ENCODE data around the gene RPLP1. TPM values are rescaled to one million over a fixed set of nuclear protein-coding genes. Genes with fewer than 3 reads are reported as not detected.

RPLP1 gene
- polyA plus RNA-seq, 3 donors from 2014 or later, result 537 to 1,740 (median 1,337) TPM

GRCh38 chr15:69479971-69480370 is 27.4 kb downstream of the RPLP1 start:
- Mint-ChIP-seq H3K4me3 (no peak overlapping the region), H3K4me1 (peaks cover 38 to 52% of the 10 kb centered on the region in 2 donors), H3K27ac (peak overlapping the region in 1 of 6 donors; percentile 45), H3K27me3 (ENCODE audit: low read depth in 3 of 3) (peaks cover 0 to 8% (median 0%) of the 10 kb centered on the region in 3 donors), H3K36me3 (peaks cover 0 to 8% (median 3%) of the 10 kb centered on the region in 3 donors), H3K9me3 (peaks cover 0 to 4% (median 0%) of the 10 kb centered on the region in 6 donors)
- no peak for DNase-seq

- Mint-ChIP-seq H3K27me3 (ENCODE audit: low read depth in 3 of 3) (peaks cover 0 to 8% (median 0%) of the 10 kb centered on the region in 3 donors), H3K27ac (peak overlapping the region in 4 of 6 donors; percentile 45 to 71 (median 54)), H3K9me3 (peaks cover 0 to 4% (median 0%) of the 10 kb centered on the region in 6 donors), H3K4me3 (peak overlapping the region in 4 of 5 donors; percentile 7 to 56 (median 50)), H3K36me3 (peaks cover 0 to 8% (median 3%) of the 10 kb centered on the region in 3 donors), H3K4me1 (peaks cover 44 to 61% of the 10 kb centered on the region in 2 donors)
- DNase-seq, result no peak
Observed at GRCh38 chr15:69480932-69481331, 28.3 kb downstream of the RPLP1 start.

DNA sequence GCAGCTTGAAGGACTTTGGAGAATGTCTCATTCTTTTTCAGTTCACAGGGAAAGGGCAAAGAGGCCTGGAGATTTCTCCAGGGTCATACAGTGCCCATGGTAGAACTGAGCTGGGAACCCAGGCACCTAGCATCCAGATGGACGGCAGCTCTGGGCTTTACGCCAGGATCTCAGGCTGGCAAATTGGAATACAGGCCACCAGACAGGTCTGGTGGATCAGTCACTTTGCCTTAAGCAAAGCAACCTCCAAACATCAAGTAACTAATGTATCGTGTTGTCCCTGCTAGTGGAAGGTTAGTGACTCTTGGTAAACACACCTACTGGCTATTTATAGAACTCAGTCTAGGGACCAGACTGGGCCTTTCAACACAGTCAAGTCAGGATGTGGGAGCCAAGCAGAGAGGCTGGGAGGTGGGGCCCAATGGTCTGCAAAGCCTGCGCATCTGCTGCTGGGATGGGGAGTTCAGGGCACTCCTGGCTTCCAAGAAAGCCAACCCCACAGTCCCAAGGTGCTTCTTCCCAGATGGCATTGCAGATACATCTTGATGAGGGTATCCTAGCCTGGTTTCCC is 30.2 kb downstream of the RPLP1 start:
- no peak for DNase-seq
- Mint-ChIP-seq H3K9me3 (peaks cover 0 to 4% (median 0%) of the 10 kb centered on the region in 6 donors), H3K27ac (no peak overlapping the region), H3K27me3 (ENCODE audit: low read depth in 3 of 3) (peaks cover 0 to 7% (median 1%) of the 10 kb centered on the region in 3 donors), H3K4me1 (peaks cover 47 to 78% of the 10 kb centered on the region in 2 donors), H3K36me3 (peaks cover 0 to 8% (median 3%) of the 10 kb centered on the region in 3 donors), H3K4me3 (no peak overlapping the region)

DNA sequence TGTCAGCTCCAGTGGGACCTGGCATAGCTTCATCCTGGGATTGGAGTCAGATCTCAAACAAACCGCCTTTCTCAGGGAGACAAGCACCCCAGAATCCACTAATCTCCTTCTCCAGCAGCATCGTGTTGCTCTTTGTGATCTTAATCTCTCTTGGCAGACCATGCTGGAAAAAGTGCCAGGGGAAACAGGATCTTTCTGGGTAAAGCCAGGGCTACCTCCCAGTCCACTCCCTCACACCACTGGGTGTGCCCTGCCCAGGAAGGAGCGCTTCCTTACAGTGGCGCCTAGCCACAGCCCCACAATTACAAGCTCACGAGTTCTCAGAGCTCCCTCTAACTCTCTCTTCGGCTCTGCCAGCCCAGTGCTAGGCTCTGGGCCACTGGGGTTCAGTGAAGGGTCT is 32.2 kb downstream of the RPLP1 start:
- peaks cover 0 to 2% (median 0%) of the 10 kb centered on the region in 3 donors for H3K36me3 Mint-ChIP-seq
- no peak overlapping the region for H3K27ac Mint-ChIP-seq

DNA sequence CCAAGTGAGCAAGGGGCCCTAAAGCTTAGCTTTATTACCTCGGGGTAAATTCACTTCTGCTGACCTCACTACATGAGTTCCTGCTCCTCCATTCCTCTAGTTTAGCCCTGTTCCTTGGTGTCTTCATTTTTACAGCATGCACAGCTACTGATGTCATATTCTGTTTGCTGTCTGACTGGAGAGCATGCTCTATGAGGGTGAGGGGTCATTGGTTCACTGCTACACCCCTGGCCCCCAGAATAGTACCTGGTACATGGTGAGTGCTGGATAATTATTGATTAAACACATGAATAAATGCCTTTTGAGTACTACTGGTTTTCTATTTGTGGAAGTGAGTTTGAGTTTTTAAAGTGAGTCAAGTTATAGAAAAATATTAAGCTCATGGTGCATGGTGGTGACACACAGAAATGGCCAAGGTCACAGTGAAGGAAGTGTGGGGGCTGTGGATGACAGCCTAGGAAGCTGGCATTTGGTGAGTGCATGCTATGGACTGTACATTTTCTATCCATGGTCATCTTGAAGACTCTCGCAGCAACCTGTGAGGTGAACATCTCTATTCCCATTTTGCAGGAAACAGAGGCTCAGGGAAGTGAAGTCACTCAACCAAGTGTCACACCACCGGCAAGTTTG is 34.0 kb downstream of the RPLP1 start:
- H3K9me3 Mint-ChIP-seq, result no peaks in the 10 kb centered on the region
- H3K36me3 Mint-ChIP-seq, result no peaks in the 10 kb centered on the region
- H3K27ac Mint-ChIP-seq, result peak overlapping the region in 1 of 6 donors; percentile 13
- peaks cover 48 to 75% of the 10 kb centered on the region in 2 donors for H3K4me1 Mint-ChIP-seq
- no peak for DNase-seq
- no peak overlapping the region for H3K4me3 Mint-ChIP-seq
- peaks cover 5 to 6% (median 6%) of the 10 kb centered on the region in 3 donors for H3K27me3 Mint-ChIP-seq (ENCODE audit: low read depth in 3 of 3)

More for the DNA sequence above, 32.2 kb downstream of the RPLP1 start:
- DNase-seq, result no peak
- Mint-ChIP-seq H3K27me3 (ENCODE audit: low read depth in 3 of 3) (peaks cover 1 to 6% (median 5%) of the 10 kb centered on the region in 3 donors), H3K9me3 (no peaks in the 10 kb centered on the region), H3K4me3 (peak overlapping the region in 1 of 5 donors; percentile 40), H3K4me1 (peaks cover 50 to 76% of the 10 kb centered on the region in 2 donors)

DNA sequence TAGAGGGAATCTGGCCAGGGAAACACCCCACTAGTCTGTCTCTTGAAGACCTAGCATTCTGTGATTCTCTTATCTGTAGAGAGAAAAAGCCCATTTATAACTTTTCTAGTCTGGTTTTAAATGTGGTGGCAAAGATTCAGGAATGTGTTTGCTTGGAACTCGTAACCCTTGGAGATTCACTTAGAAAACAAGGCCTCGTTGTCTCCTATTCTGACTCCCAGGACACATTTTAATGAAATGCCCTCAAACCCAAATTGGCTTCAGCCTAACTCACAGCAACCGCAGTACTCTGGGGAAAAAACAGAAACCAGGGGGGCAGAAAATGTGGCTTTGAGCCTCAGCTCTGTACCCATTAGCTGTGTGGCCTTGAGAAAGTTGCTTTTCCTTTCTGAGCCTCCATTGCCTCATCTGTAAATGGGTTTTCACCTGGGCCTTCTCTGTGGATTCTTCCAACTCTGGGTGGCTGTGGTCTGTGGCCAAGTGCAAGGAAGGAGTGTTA is 36.5 kb downstream of the RPLP1 start:
- Mint-ChIP-seq H3K9me3 (no peaks in the 10 kb centered on the region), H3K27ac (peak overlapping the region in 5 of 6 donors; percentile 9 to 58 (median 45)), H3K36me3 (peaks cover 0 to 4% (median 0%) of the 10 kb centered on the region in 3 donors), H3K27me3 (ENCODE audit: low read depth in 3 of 3) (peaks cover 5 to 6% (median 6%) of the 10 kb centered on the region in 3 donors), H3K4me3 (peak overlapping the region; percentile 53 to 70 (median 63)), H3K4me1 (peaks cover 43 to 65% of the 10 kb centered on the region in 2 donors)
- DNase-seq, result peak; percentile 46 to 65 (median 48)

DNA sequence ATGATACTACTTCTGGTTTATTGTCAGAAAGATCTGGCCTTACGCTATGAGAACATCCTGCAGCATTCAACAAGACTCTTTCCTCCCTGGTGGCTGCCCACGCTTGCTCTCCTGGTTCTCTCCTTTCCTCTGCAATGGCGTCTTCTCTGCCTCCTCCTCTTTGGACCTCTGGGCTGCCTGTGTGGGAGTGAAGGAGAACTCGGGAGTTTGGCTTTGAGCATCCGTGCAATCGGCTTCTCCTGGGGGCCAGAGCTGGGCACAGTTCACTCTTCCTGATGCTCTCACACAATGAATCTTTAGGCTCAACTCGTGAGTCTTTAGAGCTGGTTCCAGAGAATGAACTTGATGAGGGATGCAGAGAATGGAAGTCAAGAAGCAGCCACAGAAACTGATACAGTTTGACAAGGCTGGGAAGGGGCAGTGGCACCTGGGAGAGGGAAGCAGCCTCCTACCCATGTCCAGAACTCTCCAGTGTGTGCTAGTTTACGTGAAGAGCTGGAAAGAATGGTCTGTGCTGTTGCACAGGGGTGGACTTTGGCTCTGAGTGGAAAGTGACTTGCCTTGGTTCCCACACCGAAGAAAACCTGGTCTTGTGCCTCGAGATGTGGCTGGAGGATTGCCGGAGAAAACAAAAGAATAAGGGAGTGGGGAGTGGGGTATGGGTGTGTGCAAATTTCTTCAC is 37.9 kb downstream of the RPLP1 start:
- peaks cover 34 to 54% of the 10 kb centered on the region in 2 donors for H3K4me1 Mint-ChIP-seq
- peaks cover 4 to 6% (median 5%) of the 10 kb centered on the region in 3 donors for H3K27me3 Mint-ChIP-seq (ENCODE audit: low read depth in 3 of 3)
- peak overlapping the region; percentile 53 to 70 (median 63) for H3K4me3 Mint-ChIP-seq
- peak overlapping the region in 4 of 6 donors; percentile 22 to 68 (median 52) for H3K27ac Mint-ChIP-seq
- DNase-seq, result no peak
- H3K9me3 Mint-ChIP-seq, result no peaks in the 10 kb centered on the region
- peaks cover 0 to 4% (median 0%) of the 10 kb centered on the region in 3 donors for H3K36me3 Mint-ChIP-seq

DNA sequence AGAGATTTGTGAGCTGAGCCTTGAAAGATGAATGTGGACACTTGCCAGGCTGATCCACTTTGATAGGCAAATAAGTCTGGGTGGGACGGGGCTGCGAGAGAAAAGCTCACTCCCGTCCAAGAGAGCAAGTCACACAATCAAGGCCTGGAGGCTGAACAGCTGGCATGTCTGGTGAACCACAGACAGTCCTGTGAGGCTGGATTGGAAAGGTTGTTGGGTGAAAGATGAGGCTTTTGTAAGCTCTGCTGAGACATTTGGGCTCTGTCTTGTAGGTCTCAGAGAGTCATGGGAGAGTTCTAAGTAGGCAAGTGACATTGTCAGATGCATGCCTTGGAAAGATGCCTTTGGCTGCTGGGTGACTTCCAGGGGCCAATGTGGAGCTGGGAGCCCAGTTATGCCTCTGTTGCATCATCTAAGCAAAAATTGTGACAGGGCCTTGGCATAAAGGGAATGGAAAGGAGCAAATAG is 38.5 kb downstream of the RPLP1 start:
- Mint-ChIP-seq H3K4me1 (peaks cover 37 to 51% of the 10 kb centered on the region in 2 donors), H3K27ac (no peak overlapping the region), H3K27me3 (ENCODE audit: low read depth in 3 of 3) (peaks cover 4 to 6% (median 5%) of the 10 kb centered on the region in 3 donors), H3K36me3 (peaks cover 0 to 4% (median 0%) of the 10 kb centered on the region in 3 donors), H3K9me3 (no peaks in the 10 kb centered on the region), H3K4me3 (no peak overlapping the region)
- DNase-seq, result no peak

DNA sequence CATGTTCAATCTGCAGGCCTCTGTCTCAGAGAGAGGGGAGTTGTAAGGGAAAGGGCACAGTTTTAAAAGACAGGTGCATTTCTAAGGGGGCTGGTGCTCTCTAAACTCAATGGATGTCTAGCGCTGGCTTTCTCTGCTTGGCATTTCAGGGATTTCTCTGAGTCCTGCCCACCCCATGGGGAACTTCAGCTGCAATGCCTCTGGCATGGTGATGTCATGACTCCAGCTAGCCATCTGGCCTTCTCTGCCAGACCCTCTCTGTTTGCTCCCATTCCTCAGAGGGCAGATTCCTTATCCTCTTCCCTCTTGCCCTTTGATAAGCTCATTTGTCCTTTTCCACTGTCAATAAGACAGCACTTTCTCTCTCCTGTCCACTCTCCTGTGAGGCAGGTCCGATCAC is 40.8 kb downstream of the RPLP1 start:
- Mint-ChIP-seq H3K9me3 (no peaks in the 10 kb centered on the region), H3K27me3 (ENCODE audit: low read depth in 3 of 3) (peaks cover 0 to 9% (median 5%) of the 10 kb centered on the region in 3 donors), H3K4me1 (peaks cover 51 to 53% of the 10 kb centered on the region in 2 donors), H3K36me3 (peaks cover 0 to 4% (median 0%) of the 10 kb centered on the region in 3 donors), H3K27ac (no peak overlapping the region), H3K4me3 (no peak overlapping the region)
- DNase-seq, result no peak

- no peak for DNase-seq
- H3K4me1 Mint-ChIP-seq, result peaks cover 54 to 55% of the 10 kb centered on the region in 2 donors
- peaks cover 0 to 4% (median 0%) of the 10 kb centered on the region in 3 donors for H3K36me3 Mint-ChIP-seq
Observed at GRCh38 chr15:69496001-69496400, 43.4 kb downstream of the RPLP1 start.

GRCh38 chr15:69497076-69497475 is 44.5 kb downstream of the RPLP1 start:
- DNase-seq, result peak in 1 of 3 donors; percentile 26
- Mint-ChIP-seq H3K27ac (peak overlapping the region; percentile 94 to 98 (median 96)), H3K4me1 (peaks cover 51% of the 10 kb centered on the region in 2 donors), H3K36me3 (peaks cover 0 to 4% (median 0%) of the 10 kb centered on the region in 3 donors), H3K9me3 (no peaks in the 10 kb centered on the region), H3K4me3 (peak overlapping the region; percentile 79 to 90 (median 82)), H3K27me3 (ENCODE audit: low read depth in 3 of 3) (peaks cover 3 to 8% (median 3%) of the 10 kb centered on the region in 3 donors)

More at GRCh38 chr15:69496001-69496400, 43.4 kb downstream of the RPLP1 start:
- Mint-ChIP-seq H3K9me3 (no peaks in the 10 kb centered on the region), H3K27me3 (ENCODE audit: low read depth in 3 of 3) (peaks cover 0 to 11% (median 3%) of the 10 kb centered on the region in 3 donors), H3K27ac (no peak overlapping the region), H3K4me3 (no peak overlapping the region)

- H3K4me3 Mint-ChIP-seq, result peak overlapping the region; percentile 79 to 90 (median 82)
Observed at GRCh38 chr15:69497667-69498066, 45.0 kb downstream of the RPLP1 start.

DNA sequence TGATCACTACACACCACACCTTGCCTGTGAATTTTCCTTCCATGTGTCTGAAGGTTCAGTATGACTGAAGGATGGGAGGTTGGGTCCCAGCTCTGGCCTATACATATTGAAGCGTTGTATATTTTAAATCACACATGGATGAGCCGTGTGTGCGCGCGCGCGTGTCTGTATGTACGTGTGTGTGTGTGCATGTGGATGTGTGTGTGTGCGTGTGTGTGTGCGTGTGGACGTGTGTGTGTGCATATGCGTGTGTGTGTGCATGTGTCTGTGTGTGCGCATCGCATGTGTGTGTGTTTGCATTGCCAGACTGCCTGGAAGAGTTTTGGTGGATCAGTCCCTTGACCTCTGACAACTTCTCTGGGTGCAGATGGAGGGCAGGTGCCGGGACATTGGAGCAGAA is 45.7 kb downstream of the RPLP1 start:
- no peak for DNase-seq
- H3K4me3 Mint-ChIP-seq, result peak overlapping the region; percentile 79 to 90 (median 82)
- peaks cover 53 to 62% of the 10 kb centered on the region in 2 donors for H3K4me1 Mint-ChIP-seq
- H3K27me3 Mint-ChIP-seq (ENCODE audit: low read depth in 3 of 3), result peaks cover 3 to 8% (median 3%) of the 10 kb centered on the region in 3 donors
- H3K9me3 Mint-ChIP-seq, result no peaks in the 10 kb centered on the region
- H3K36me3 Mint-ChIP-seq, result peaks cover 0 to 4% (median 0%) of the 10 kb centered on the region in 3 donors
- peak overlapping the region; percentile 94 to 98 (median 96) for H3K27ac Mint-ChIP-seq

More at GRCh38 chr15:69497667-69498066, 45.0 kb downstream of the RPLP1 start:
- Mint-ChIP-seq H3K36me3 (peaks cover 0 to 4% (median 0%) of the 10 kb centered on the region in 3 donors), H3K9me3 (no peaks in the 10 kb centered on the region), H3K27ac (peak overlapping the region; percentile 94 to 98 (median 96)), H3K4me1 (peaks cover 53 to 56% of the 10 kb centered on the region in 2 donors), H3K27me3 (ENCODE audit: low read depth in 3 of 3) (peaks cover 3 to 8% (median 3%) of the 10 kb centered on the region in 3 donors)
- DNase-seq, result no peak

All from immature natural killer cell (primary cell).